Neutrophil (primary cell): ENCODE data around the gene ALDOA.
A peak's percentile ranks its signal among the peaks of the same experiment; 100 is the strongest.

Experiments
- H3K27ac ChIP-seq: fragments of 200-600 bp; sonication (generic); 2 replicates; pipeline ENCODE4 v1.5.1; 2016; ENCODE audit warnings: mild to moderate bottlenecking, moderate library complexity
- H3K27me3 ChIP-seq: fragments of 200-600 bp; sonication (generic); 2 replicates; pipeline ENCODE4 v1.6.0; 2016; ENCODE audit warnings: mild to moderate bottlenecking
- H3K36me3 ChIP-seq: fragments of 200-600 bp; sonication (generic); 2 replicates; pipeline ENCODE4 v1.5.1; 2017
- H3K4me1 ChIP-seq, 2 experiments: fragments of 200-600 bp in 1 of 2; sonication (generic) in 1 of 2; 1 replicate in 1 of 2; 2 replicates in 1 of 2; pipeline versions ENCODE4 v1.5.1 to v1.6.1; 2013 to 2016; ENCODE audit warnings: low read depth in 1 of 2, low read length in 1 of 2, mild to moderate bottlenecking in 1 of 2, moderate library complexity in 1 of 2; ENCODE audit not compliant: control insufficient read depth in 1 of 2, insufficient read depth in 1 of 2
- H3K4me3 ChIP-seq, 2 experiments: fragments of 200-600 bp in 1 of 2; sonication (generic) in 1 of 2; 1 replicate in 1 of 2; 2 replicates in 1 of 2; pipeline ENCODE4 v1.5.1; 2013 to 2016; ENCODE audit warnings: low read depth in 1 of 2, low read length in 1 of 2, mild to moderate bottlenecking in 1 of 2, moderate library complexity in 1 of 2
- H3K9me3 ChIP-seq: fragments of 200-600 bp; sonication (generic); 2 replicates; pipeline ENCODE4 v1.5.1; 2016
- CTCF ChIP-seq: fragments of 200-600 bp; sonication (generic); IDR thresholded peaks from 2 replicates; pipeline ENCODE4 v1.5.1; 2016; ENCODE audit warnings: antibody characterized with exemption

ALDOA gene

GRCh38 chr16:30108059-30108850 lies 42.7 kb downstream of the ALDOA start:
- no peaks in the 10 kb centered on the region for H3K27me3 ChIP-seq
- TF ChIP-seq CTCF, result no peak
- no peak overlapping the region for H3K4me3 ChIP-seq
- no peak overlapping the region for H3K27ac ChIP-seq
- H3K9me3 ChIP-seq, result no peaks in the 10 kb centered on the region
- H3K4me1 ChIP-seq, result no peaks in the 10 kb centered on the region
- peaks cover 94% of the 10 kb centered on the region for H3K36me3 ChIP-seq

- Histone ChIP-seq H3K4me1 (no peaks in the 10 kb centered on the region), H3K4me3 (no peak overlapping the region), H3K27ac (no peak overlapping the region), H3K36me3 (peaks cover 98% of the 10 kb centered on the region), H3K27me3 (no peaks in the 10 kb centered on the region), H3K9me3 (no peaks in the 10 kb centered on the region)
- TF ChIP-seq CTCF, result no peak
These were observed 45.1 kb downstream of the ALDOA start for GRCh38 chr16:30110661-30111060.

GRCh38 chr16:30112197-30113030 lies 46.9 kb downstream of the ALDOA start:
- no peaks in the 10 kb centered on the region for H3K9me3 ChIP-seq
- H3K4me3 ChIP-seq, result no peak overlapping the region
- H3K36me3 ChIP-seq, result peaks cover 98% of the 10 kb centered on the region
- TF ChIP-seq CTCF, result peak; percentile 80
- H3K4me1 ChIP-seq, result no peaks in the 10 kb centered on the region
- H3K27me3 ChIP-seq, result no peaks in the 10 kb centered on the region
- peak overlapping the region; percentile 49 for H3K27ac ChIP-seq

- H3K36me3 ChIP-seq, result peaks cover 98% of the 10 kb centered on the region
- H3K9me3 ChIP-seq, result no peaks in the 10 kb centered on the region
- H3K4me1 ChIP-seq, result no peaks in the 10 kb centered on the region
- no peak within 1 kb of the TSS for H3K4me3 ChIP-seq
- TF ChIP-seq CTCF, result no peak
- peak within 1 kb of the TSS; percentile 49 for H3K27ac ChIP-seq
- no peaks in the 10 kb centered on the region for H3K27me3 ChIP-seq
These were observed 47.6 kb downstream of the ALDOA start, which contains the start of gene GDPD3 for GRCh38 chr16:30113031-30113710. Gene GDPD3 (minus strand): TSS chr16:30113537. CDS start chr16:30113478, 59 bp downstream.

GRCh38 chr16:30113711-30114333 lies 48.3 kb downstream of the ALDOA start:
- Histone ChIP-seq H3K4me1 (no peaks in the 10 kb centered on the region), H3K4me3 (no peak overlapping the region), H3K27me3 (no peaks in the 10 kb centered on the region), H3K9me3 (no peaks in the 10 kb centered on the region), H3K27ac (peak overlapping the region; percentile 49), H3K36me3 (peaks cover 100% of the 10 kb centered on the region)
- no peak for TF ChIP-seq CTCF
